H1 (cell line): ENCODE results near the gene RPL28. TPM values are rescaled to one million over a fixed set of nuclear protein-coding genes. Genes with fewer than 3 reads are reported as not detected.

ENCODE experiments used
- CTCF ChIA-PET: fragments of 300-600 bp; sonication (Branson Sonifier 250); formaldehyde crosslinking; loops from one replicate; lab custom pipeline; 2021; ENCODE audit not compliant: partially characterized antibody; lab: Charles Lee
- POLR2A ChIA-PET: fragments of 300-600 bp; sonication (Branson Sonifier 250); formaldehyde crosslinking; loops from one replicate; lab custom pipeline; 2021; ENCODE audit warnings: inconsistent platforms; ENCODE audit not compliant: partially characterized antibody; lab: Charles Lee
- DNase-seq, 2 experiments: peaks; one replicate each; pipeline versions ENCODE4 v3.0.0 to v3.0.0-alpha.2; 2010 to 2022; ENCODE audit warnings: low spot score in 2 of 2, low read depth in 1 of 2, mixed read lengths in 1 of 2
- FAIRE-seq: peaks from 2 replicates; lab custom pipeline; 2011; peaks lifted over from hg19 to GRCh38; lab: Jason Lieb, UNC
- H2AFZ ChIP-seq: 2 replicates; pipeline ENCODE4 v1.8.1; 2012; ENCODE audit warnings: low read length, inconsistent platforms
- H2AK5ac ChIP-seq: 2 replicates; pipeline ENCODE4 v1.6.1; 2013; ENCODE audit warnings: low read depth, low read length
- H2BK120ac ChIP-seq: replicated peaks from 2 replicates; pipeline ENCODE3; 2013; ENCODE audit warnings: low read depth, low read length, inconsistent platforms
- H2BK12ac ChIP-seq: 2 replicates; pipeline ENCODE4 v1.6.1; 2013; ENCODE audit warnings: low read depth, low read length
- H2BK15ac ChIP-seq: 2 replicates; pipeline ENCODE4 v1.6.1; 2013; ENCODE audit warnings: low read length
- H2BK20ac ChIP-seq: 2 replicates; pipeline ENCODE4 v1.6.1; 2013; ENCODE audit warnings: low read length
- H2BK5ac ChIP-seq: 2 replicates; pipeline ENCODE4 v1.6.1; 2013; ENCODE audit warnings: low read depth, low read length
- H3K14ac ChIP-seq: 2 replicates; pipeline ENCODE4 v1.6.1; 2013; ENCODE audit warnings: inconsistent platforms; ENCODE audit not compliant: insufficient read length
- H3K18ac ChIP-seq: 2 replicates; pipeline ENCODE4 v1.6.1; 2013; ENCODE audit warnings: low read length; ENCODE audit errors: extremely low read depth
- H3K23ac ChIP-seq: 2 replicates; pipeline ENCODE4 v1.6.1; 2013; ENCODE audit warnings: inconsistent platforms; ENCODE audit not compliant: insufficient read length
- H3K23me2 ChIP-seq: 2 replicates; pipeline ENCODE4 v1.6.1; 2013; ENCODE audit warnings: low read depth, low read length
- H3K27ac ChIP-seq: 2 replicates; pipeline ENCODE4 v1.6.1; 2011; ENCODE audit warnings: low read depth, low read length, inconsistent platforms
- H3K27me3 ChIP-seq, 4 experiments: replicated peaks in 1 of 4; 1 replicate in 1 of 4; 2 replicates in 3 of 4; pipeline versions ENCODE4 v1.6.1 to v1.8.1; 2011 to 2013; ENCODE audit warnings: low read length in 3 of 4, mild to moderate bottlenecking in 3 of 4, inconsistent platforms in 2 of 4, mixed read lengths in 2 of 4, moderate library complexity in 1 of 4; ENCODE audit not compliant: control insufficient read depth in 3 of 4, insufficient read depth in 3 of 4; ENCODE audit errors: extremely low read depth in 1 of 4
- H3K36me3 ChIP-seq, 4 experiments: 2 replicates each; pipeline versions ENCODE4 v1.6.1 to v1.8.1; 2011 to 2013; ENCODE audit warnings: mild to moderate bottlenecking in 4 of 4, low read length in 3 of 4, moderate library complexity in 2 of 4, control low read depth in 1 of 4, inconsistent platforms in 1 of 4; ENCODE audit not compliant: insufficient read depth in 4 of 4, control insufficient read depth in 2 of 4
- H3K4ac ChIP-seq: replicated peaks from 2 replicates; pipeline ENCODE3; 2013; ENCODE audit warnings: low read length, low read depth, mixed read lengths, inconsistent platforms; ENCODE audit not compliant: insufficient read length
- H3K4me1 ChIP-seq, 4 experiments: replicated peaks in 1 of 4; 1 replicate in 1 of 4; 2 replicates in 3 of 4; pipeline versions ENCODE4 v1.6.1 to v1.8.1; 2011 to 2013; ENCODE audit warnings: low read length in 3 of 4, inconsistent platforms in 2 of 4, mixed read lengths in 1 of 4; ENCODE audit not compliant: insufficient read depth in 4 of 4, control insufficient read depth in 3 of 4
- H3K4me2 ChIP-seq, 2 experiments: 2 replicates each; pipeline versions ENCODE4 v1.6.1 to v1.8.1; 2011 to 2013; ENCODE audit warnings: low read depth in 2 of 2, low read length in 2 of 2, control low read depth in 1 of 2, inconsistent platforms in 1 of 2, mild to moderate bottlenecking in 1 of 2; ENCODE audit not compliant: insufficient read depth in 1 of 2
- H3K4me3 ChIP-seq, 4 experiments: fragments of 200-600, 300-600 bp in 1 of 4; sonication (generic), shearing (Covaris generic), sonication (Bioruptor Twin) in 1 of 4; 2 replicates each; pipeline versions ENCODE4 v1.5.1 to v1.8.1; 2011 to 2016; ENCODE audit warnings: low read length in 4 of 4, low read depth in 3 of 4, control low read depth in 2 of 4, inconsistent platforms in 2 of 4, mild to moderate bottlenecking in 2 of 4, mixed read lengths in 1 of 4, moderate library complexity in 1 of 4; ENCODE audit not compliant: insufficient read depth in 2 of 4; ENCODE audit errors: extremely low read depth in 1 of 4
- H3K56ac ChIP-seq: replicated peaks from 2 replicates; pipeline ENCODE3; 2013; ENCODE audit warnings: low read depth, mild to moderate bottlenecking, mixed read lengths, low read length, inconsistent platforms; ENCODE audit not compliant: insufficient read length
- H3K79me1 ChIP-seq: 2 replicates; pipeline ENCODE4 v1.6.1; 2013; ENCODE audit warnings: low read depth, low read length, control low read depth
- H3K79me2 ChIP-seq, 2 experiments: 2 replicates each; pipeline versions ENCODE4 v1.6.1 to v1.8.1; 2012 to 2013; ENCODE audit warnings: low read length in 2 of 2, mild to moderate bottlenecking in 2 of 2, inconsistent platforms in 1 of 2; ENCODE audit not compliant: insufficient read depth in 2 of 2, control insufficient read depth in 1 of 2
- H3K9ac ChIP-seq, 4 experiments: replicated peaks in 1 of 4; 1 replicate in 1 of 4; 2 replicates in 3 of 4; pipeline versions ENCODE4 v1.6.1 to v1.8.1; 2011 to 2013; ENCODE audit warnings: low read depth in 3 of 4, low read length in 3 of 4, control low read depth in 2 of 4, mild to moderate bottlenecking in 2 of 4, moderate library complexity in 2 of 4, inconsistent platforms in 1 of 4; ENCODE audit errors: extremely low read depth in 1 of 4
- H3K9me3 ChIP-seq, 2 experiments: 2 replicates each; pipeline versions ENCODE4 v1.6.1 to v1.8.1; 2012 to 2013; ENCODE audit warnings: mild to moderate bottlenecking in 2 of 2, moderate library complexity in 2 of 2, control low read depth in 1 of 2, inconsistent platforms in 1 of 2, low read depth in 1 of 2, low read length in 1 of 2, mixed read lengths in 1 of 2; ENCODE audit not compliant: insufficient read depth in 2 of 2
- H4K20me1 ChIP-seq, 2 experiments: replicated peaks in 1 of 2; 2 replicates each; pipeline versions ENCODE3 to v1.8.1; 2011 to 2013; ENCODE audit warnings: inconsistent platforms in 2 of 2, low read length in 2 of 2, mild to moderate bottlenecking in 1 of 2; ENCODE audit not compliant: insufficient read depth in 2 of 2, control insufficient read depth in 1 of 2
- H4K5ac ChIP-seq: 2 replicates; pipeline ENCODE4 v1.6.1; 2013; ENCODE audit warnings: low read length, low read depth, mixed read lengths, inconsistent platforms; ENCODE audit not compliant: insufficient read length
- H4K8ac ChIP-seq: 2 replicates; pipeline ENCODE4 v1.8.0; 2013; ENCODE audit warnings: mild to moderate bottlenecking, moderate library complexity, low read length, inconsistent platforms; ENCODE audit not compliant: insufficient read depth; ENCODE audit errors: extremely low read depth
- H4K91ac ChIP-seq: replicated peaks from 2 replicates; pipeline ENCODE3; 2013; ENCODE audit warnings: low read length, mixed read lengths, inconsistent platforms; ENCODE audit not compliant: insufficient read length
- CTBP2 ChIP-seq: IDR thresholded peaks from 2 replicates; pipeline ENCODE4 v1.7.0; 2011; ENCODE audit warnings: borderline replicate concordance, mild to moderate bottlenecking, moderate library complexity, mixed read lengths, low read length; ENCODE audit not compliant: insufficient read depth, insufficient read length
- EP300 ChIP-seq, 2 experiments: IDR thresholded peaks; 1 replicate in 1 of 2; 2 replicates in 1 of 2; pipeline ENCODE4 v1.6.1; 2011 to 2012; ENCODE audit warnings: low read depth in 2 of 2, low read length in 2 of 2, mild to moderate bottlenecking in 2 of 2, borderline replicate concordance in 1 of 2, inconsistent platforms in 1 of 2, moderate library complexity in 1 of 2
- MAX ChIP-seq: IDR thresholded peaks from 2 replicates; pipeline ENCODE4 v1.6.1; 2012; ENCODE audit warnings: inconsistent platforms
- SIX5 ChIP-seq: IDR thresholded peaks from 2 replicates; pipeline ENCODE4 v1.6.1; 2011; ENCODE audit warnings: mild to moderate bottlenecking, low read depth, low read length
- TCF12 ChIP-seq: IDR thresholded peaks from 2 replicates; pipeline ENCODE4 v1.6.1; 2011; ENCODE audit warnings: low read depth, mild to moderate bottlenecking, low read length
- WGBS, 2 experiments: shearing (Covaris generic) in 1 of 2; methylation state at CpG; one replicate each; pipeline versions ENCODE4 v1.1.6 to v1.1.7; 2013 to 2015; ENCODE audit warnings: low lambda C conversion rate in 2 of 2, mixed read lengths in 2 of 2, inconsistent platforms in 1 of 2, low coverage in 1 of 2, missing lambda C conversion rate in 1 of 2; ENCODE audit not compliant: insufficient replicate concordance in 2 of 2, insufficient coverage in 1 of 2, insufficient read length in 1 of 2; ENCODE audit errors: extremely low coverage in 1 of 2, missing lambda C conversion rate in 1 of 2; 5-methylcytosine and 5-hydroxymethylcytosine counted together
- polyA plus RNA-seq, 7 experiments: library from polyadenylated mRNA; depleted of rRNA in 3 of 7; stranded (reverse) in 5 of 7; unstranded in 2 of 7; fragments of >200 nt in 5 of 7; fragments of 200-250 nt in 2 of 7; gene quantifications; 1 replicate in 5 of 7; 2 replicates in 1 of 7; 4 replicates in 1 of 7; pipeline versions ENCODE4 v1.2.1 to v1.2.3, GENCODE V29; 2011 to 2013; ENCODE audit warnings: missing spikeins in 2 of 7, mixed read lengths in 2 of 7
- total RNA-seq: library from RNA; stranded (reverse); fragmentation: NEBNext Ultra II Directional; extraction: Animal tissue kit (Norgen Biotek cat#: 25700); gene quantifications from 2 replicates; pipeline ENCODE4 v1.2.1, GENCODE V29; 2021

RPL28 gene
- total and polyA plus RNA-seq, 2 of the 8 experiments (the other 6 are each of a cell fraction or from before 2014, with no cell fraction given): 2,123 to 8,402 TPM

- no peaks in the 10 kb centered on the region for H3K9me3 ChIP-seq
- no peak for FAIRE-seq
- peak overlapping the region; percentile 38 for H3K18ac ChIP-seq
- H3K56ac ChIP-seq: no peak overlapping the region
- no peak overlapping the region for H2BK120ac ChIP-seq
- H3K79me1 ChIP-seq: no peaks in the 10 kb centered on the region
- H3K4me2 ChIP-seq: no peak overlapping the region
- H3K9ac ChIP-seq: no peak overlapping the region
- H2AK5ac ChIP-seq: 0 out of 2 replicates have a peak overlapping the region, but pooled peaks have one; percentile 15
- peaks cover 0 to 10% of the 10 kb centered on the region in 2 experiments for H4K20me1 ChIP-seq
- H3K14ac ChIP-seq: peak overlapping the region; percentile 29
- H4K5ac ChIP-seq: no peak overlapping the region
- ChIA-PET CTCF (interaction anchor here (0.9 to 1.6 kb wide), 7 partner anchors 8 to 66 kb away, joined by 3 to 7 read pairs (median 3); partner anchors contain the start of gene KMT5C), POLR2A (interaction anchor here (1.0 to 7.9 kb wide), 8 partner anchors 9 to 55 kb away, joined by 3 to 58 read pairs (median 6); partner anchors contain the start of genes GARIN5B, IL11 and KMT5C)
- 88% methylated on average over 5 of the region's 6 CpGs; no CpG with 5 or more reads in 1 of the 2 experiments for WGBS, 2 experiments
- no peak for DNase-seq
- H2AFZ ChIP-seq: no peak overlapping the region
- TF ChIP-seq SIX5 (no peak), TCF12 (no peak), CTBP2 (no peak), EP300 (IDR thresholded peaks at IDR 0.05; ENCODE audit: borderline replicate concordance in 1 of 2, low read depth in 2 of 2, low read length in 2 of 2) (no peak), MAX (no peak)
- peaks cover 12% of the 10 kb centered on the region; the same call in 1 of the 2 replicates for H3K23me2 ChIP-seq
- no peak overlapping the region for H3K27ac ChIP-seq
- peaks cover 0 to 18% (median 1%) of the 10 kb centered on the region in 4 experiments; a peak in 2 of 8 replicates for H3K36me3 ChIP-seq
- peak overlapping the region; percentile 80 for H4K8ac ChIP-seq
- H3K23ac ChIP-seq: no peak overlapping the region
- H3K27me3 ChIP-seq: peaks cover 17 to 47% (median 39%) of the 10 kb centered on the region in 4 experiments
- H4K91ac ChIP-seq: peak overlapping the region; percentile 46
- peaks cover 11 to 44% (median 26%) of the 10 kb centered on the region in 4 experiments for H3K4me1 ChIP-seq
- H2BK15ac ChIP-seq: peak overlapping the region; percentile 61; the same call in 1 of the 2 replicates
- H2BK12ac ChIP-seq: peak overlapping the region; percentile 68; the same call in 1 of the 2 replicates
- H3K4ac ChIP-seq: no peak overlapping the region
- 0 out of 2 replicates have a peak overlapping the region, but pooled peaks have one; percentile 90 for H2BK20ac ChIP-seq
- H3K79me2 ChIP-seq: no peaks in the 10 kb centered on the region
- no peak overlapping the region for H3K4me3 ChIP-seq
- H2BK5ac ChIP-seq: no peak overlapping the region
Measured at GRCh38 chr19:55352040-55352439, 33.7 kb upstream of the RPL28 start.
